Fibroblast of mammary gland (primary cell): ENCODE data around the gene PNLIPRP2.

Source experiments
- DNase-seq: peaks from one replicate; pipeline ENCODE4 v3.0.0-alpha.2; 2010; ENCODE audit warnings: low read depth
- H3K4me3 ChIP-seq: 2 replicates; pipeline ENCODE4 v1.5.1; 2011; ENCODE audit warnings: low read depth, mild to moderate bottlenecking, low read length, moderate library complexity; ENCODE audit not compliant: control insufficient read depth
- TF ChIP-seq, protein P1 (sequence below): conservative IDR thresholded peaks from 2 replicates; pipeline ENCODE4 v1.5.1; 2011; ENCODE audit warnings: low read depth, low read length, inconsistent platforms; ENCODE audit not compliant: control insufficient read depth, insufficient read depth

Gene PNLIPRP2

DNA sequence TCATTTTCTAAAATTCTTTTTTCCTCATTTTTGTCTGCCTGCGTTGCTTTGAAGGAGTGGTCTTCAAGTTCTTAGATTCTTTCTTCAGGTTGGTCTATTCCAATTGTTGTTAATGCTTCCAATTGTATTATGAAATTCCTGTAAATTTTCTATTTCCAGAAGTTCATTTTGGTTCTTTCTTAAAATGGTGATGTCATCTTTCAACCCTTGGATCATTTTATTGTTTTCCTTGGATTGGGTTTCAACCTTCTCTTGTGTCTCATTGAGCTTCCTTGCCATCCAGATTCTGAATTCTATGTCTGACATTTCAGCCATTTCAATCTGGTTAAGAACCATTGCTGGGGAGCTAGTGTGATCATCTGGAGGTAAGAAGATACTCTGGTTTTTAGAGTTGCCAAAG is 33.1 kb downstream of the PNLIPRP2 start:
- H3K4me3 ChIP-seq, result no peak overlapping the region
- TF ChIP-seq, protein P1, sequence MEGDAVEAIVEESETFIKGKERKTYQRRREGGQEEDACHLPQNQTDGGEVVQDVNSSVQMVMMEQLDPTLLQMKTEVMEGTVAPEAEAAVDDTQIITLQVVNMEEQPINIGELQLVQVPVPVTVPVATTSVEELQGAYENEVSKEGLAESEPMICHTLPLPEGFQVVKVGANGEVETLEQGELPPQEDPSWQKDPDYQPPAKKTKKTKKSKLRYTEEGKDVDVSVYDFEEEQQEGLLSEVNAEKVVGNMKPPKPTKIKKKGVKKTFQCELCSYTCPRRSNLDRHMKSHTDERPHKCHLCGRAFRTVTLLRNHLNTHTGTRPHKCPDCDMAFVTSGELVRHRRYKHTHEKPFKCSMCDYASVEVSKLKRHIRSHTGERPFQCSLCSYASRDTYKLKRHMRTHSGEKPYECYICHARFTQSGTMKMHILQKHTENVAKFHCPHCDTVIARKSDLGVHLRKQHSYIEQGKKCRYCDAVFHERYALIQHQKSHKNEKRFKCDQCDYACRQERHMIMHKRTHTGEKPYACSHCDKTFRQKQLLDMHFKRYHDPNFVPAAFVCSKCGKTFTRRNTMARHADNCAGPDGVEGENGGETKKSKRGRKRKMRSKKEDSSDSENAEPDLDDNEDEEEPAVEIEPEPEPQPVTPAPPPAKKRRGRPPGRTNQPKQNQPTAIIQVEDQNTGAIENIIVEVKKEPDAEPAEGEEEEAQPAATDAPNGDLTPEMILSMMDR, result no peak
- peak; percentile 11 for DNase-seq

DNA sequence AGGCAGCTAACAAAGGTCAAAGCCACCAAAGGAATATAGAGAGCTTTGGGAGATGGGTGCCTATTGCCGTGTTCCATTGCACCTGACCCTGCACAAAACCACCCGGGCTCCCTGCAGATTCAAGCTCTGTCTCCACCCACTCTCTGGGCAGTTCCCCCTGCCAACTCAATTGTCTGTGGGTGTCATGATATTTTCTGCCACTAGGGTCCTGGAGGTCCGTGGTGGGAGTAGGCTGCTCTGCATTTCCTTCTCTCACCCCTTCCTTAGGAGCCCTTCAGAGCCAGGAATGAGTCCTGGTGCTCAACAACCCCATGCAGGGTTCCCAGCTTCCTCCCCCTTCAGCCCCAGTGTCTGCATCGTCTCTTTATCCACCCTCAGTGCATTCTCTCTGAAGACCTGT is 34.1 kb downstream of the PNLIPRP2 start:
- no peak overlapping the region for H3K4me3 ChIP-seq
- DNase-seq, result no peak
- TF ChIP-seq, protein P1, result peak; percentile 22

DNA sequence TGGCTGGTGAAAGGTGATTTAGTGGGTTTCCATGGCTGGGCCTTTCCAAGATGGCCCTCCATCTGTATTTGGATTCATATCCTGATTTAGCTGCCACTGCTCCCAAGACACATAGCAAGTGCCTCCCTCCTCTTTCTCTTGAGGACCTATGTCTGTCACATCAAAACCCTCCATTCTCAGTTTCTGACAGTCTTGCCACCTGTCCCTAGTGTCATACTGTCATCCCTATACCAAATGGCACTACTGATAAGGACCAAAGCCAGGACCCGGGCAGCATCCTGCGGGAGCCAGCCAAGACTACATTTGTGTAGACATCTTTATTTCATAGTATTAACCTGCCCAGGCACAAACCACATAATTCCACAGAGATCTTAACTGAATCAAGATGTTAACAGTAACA is 34.8 kb downstream of the PNLIPRP2 start:
- TF ChIP-seq, protein P1, result no peak
- no peak overlapping the region for H3K4me3 ChIP-seq
- no peak for DNase-seq

DNA sequence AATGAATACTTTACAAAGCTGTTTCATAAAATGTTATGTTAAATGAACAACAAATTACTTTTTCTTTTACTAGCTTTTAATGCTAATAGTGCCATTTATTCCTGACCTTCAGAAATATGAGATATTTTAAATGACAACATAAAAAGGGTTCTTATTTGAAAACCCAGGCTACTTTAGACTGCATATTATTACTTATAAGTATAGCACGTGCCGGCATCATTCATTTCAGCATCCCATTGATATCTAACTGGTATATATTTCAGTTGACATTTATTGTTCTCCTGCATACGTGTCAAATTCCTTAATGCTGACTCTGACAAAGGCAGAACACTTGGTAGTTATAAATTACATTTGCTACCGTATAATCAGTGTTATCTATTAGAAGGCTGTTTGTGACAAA is 35.3 kb downstream of the PNLIPRP2 start:
- no peak for DNase-seq
- TF ChIP-seq, protein P1, result no peak
- H3K4me3 ChIP-seq, result no peak overlapping the region

- no peak overlapping the region for H3K4me3 ChIP-seq
- DNase-seq, result no peak
- TF ChIP-seq, protein P1, result no peak
Observed at GRCh38 chr10:116657863-116658551, 37.3 kb downstream of the PNLIPRP2 start.

GRCh38 chr10:116659049-116659670 is 38.4 kb downstream of the PNLIPRP2 start:
- H3K4me3 ChIP-seq, result no peak overlapping the region
- TF ChIP-seq, protein P1, result no peak
- no peak for DNase-seq
